Measurements from ENCODE around the gene FAAP20.

DNA sequence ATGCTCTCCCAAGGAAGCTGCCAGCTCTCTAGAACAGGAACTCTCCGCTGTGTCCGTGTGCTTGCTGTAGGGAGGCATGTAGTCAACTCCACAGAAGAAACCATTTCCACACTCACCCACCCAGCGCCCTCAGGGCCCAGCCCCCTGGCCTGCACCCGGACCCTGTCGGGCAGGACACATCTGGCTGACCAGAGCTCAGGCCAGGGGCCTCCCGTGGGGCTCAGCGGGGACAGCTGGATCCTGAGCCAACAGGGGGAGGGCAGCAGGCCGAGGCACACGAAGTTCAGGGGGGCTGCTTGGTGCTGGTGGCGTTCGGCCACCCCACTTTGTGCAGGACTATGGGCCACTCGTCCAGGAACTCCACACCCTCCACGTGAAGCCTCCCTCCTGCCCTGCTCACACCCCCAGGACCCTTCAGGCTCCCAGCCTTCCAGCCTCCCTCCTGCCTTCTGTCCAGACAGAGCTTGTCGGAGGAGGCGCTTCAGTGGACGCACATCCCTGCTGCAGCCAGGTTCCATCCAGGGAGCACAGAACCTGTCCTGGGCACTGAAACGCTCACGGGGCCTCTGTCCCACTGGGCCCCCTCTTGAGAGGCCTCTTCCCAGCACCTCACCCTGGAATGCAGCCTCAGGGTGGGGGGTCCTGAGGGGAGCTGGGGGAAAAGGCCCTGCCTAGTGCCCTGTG is 15.0 kb upstream of the FAAP20 start:
- no peak for TF ChIP-seq POLR2AphosphoS5 (IDR thresholded peaks at IDR 0.05)
- TF ChIP-seq, protein P1, sequence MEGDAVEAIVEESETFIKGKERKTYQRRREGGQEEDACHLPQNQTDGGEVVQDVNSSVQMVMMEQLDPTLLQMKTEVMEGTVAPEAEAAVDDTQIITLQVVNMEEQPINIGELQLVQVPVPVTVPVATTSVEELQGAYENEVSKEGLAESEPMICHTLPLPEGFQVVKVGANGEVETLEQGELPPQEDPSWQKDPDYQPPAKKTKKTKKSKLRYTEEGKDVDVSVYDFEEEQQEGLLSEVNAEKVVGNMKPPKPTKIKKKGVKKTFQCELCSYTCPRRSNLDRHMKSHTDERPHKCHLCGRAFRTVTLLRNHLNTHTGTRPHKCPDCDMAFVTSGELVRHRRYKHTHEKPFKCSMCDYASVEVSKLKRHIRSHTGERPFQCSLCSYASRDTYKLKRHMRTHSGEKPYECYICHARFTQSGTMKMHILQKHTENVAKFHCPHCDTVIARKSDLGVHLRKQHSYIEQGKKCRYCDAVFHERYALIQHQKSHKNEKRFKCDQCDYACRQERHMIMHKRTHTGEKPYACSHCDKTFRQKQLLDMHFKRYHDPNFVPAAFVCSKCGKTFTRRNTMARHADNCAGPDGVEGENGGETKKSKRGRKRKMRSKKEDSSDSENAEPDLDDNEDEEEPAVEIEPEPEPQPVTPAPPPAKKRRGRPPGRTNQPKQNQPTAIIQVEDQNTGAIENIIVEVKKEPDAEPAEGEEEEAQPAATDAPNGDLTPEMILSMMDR (IDR thresholded peaks at IDR 0.05) = no peak
